ENCODE data around the gene SGK1. TPM values are rescaled to one million over a fixed set of nuclear protein-coding genes. Genes with fewer than 3 reads are reported as not detected.

Gene SGK1
- total RNA-seq, 1 experiment from 2014 or later, result 42.6 TPM

GRCh38 chr6:134310817-134311216, 7.1 kb downstream of the SGK1 start:
- intact Hi-C loops (cut with micrococcal nuclease; ENCODE audit: unreplicated experiment), result no loop called here
- ChIA-PET POLR2A (no interaction called here), CTCF (no interaction called here)
- H3K27ac Mint-ChIP-seq (ENCODE audit: unreplicated experiment), result no peak overlapping the region
- no peak for TF ChIP-seq CTCF (IDR thresholded peaks at IDR 0.05; ENCODE audit: insufficient read depth in 1 of 2, low read depth in 1 of 2, low read length in 1 of 2, severe bottlenecking in 1 of 2, unreplicated experiment in 1 of 2)
- DNase-seq, result no peak
- no peaks in the 10 kb centered on the region for H3K4me1 Mint-ChIP-seq (ENCODE audit: low read depth, unreplicated experiment)
- H3K27me3 Mint-ChIP-seq (ENCODE audit: insufficient read depth, unreplicated experiment), result no peaks in the 10 kb centered on the region
- BruUV-seq (replicated peaks), result no TSS peak
- no peaks in the 10 kb centered on the region for H3K36me3 ChIP-seq (ENCODE audit: control insufficient read depth, insufficient read depth, low read length)
- H3K27me3 ChIP-seq (replicated peaks; ENCODE audit: control insufficient read depth, insufficient read depth, low read length), result no peaks in the 10 kb centered on the region
- H3K36me3 Mint-ChIP-seq (ENCODE audit: insufficient read depth, unreplicated experiment), result no peaks in the 10 kb centered on the region
- no peaks in the 10 kb centered on the region for H3K4me1 ChIP-seq
- H3K4me3 Mint-ChIP-seq (ENCODE audit: unreplicated experiment), result no peak overlapping the region
- no peaks in the 10 kb centered on the region for H3K9me3 ChIP-seq
- no peak overlapping the region for H3K4me3 ChIP-seq (ENCODE audit: low read depth, low read length)
- no peaks in the 10 kb centered on the region for H3K9me3 Mint-ChIP-seq (ENCODE audit: unreplicated experiment)

GRCh38 chr6:134309983-134310605, 7.8 kb downstream of the SGK1 start:
- H3K9me3 ChIP-seq, result no peaks in the 10 kb centered on the region
- H3K36me3 ChIP-seq (ENCODE audit: control insufficient read depth, insufficient read depth, low read length), result no peaks in the 10 kb centered on the region
- H3K27ac Mint-ChIP-seq (ENCODE audit: unreplicated experiment), result no peak overlapping the region
- ChIA-PET POLR2A (no interaction called here), CTCF (no interaction called here)
- no peaks in the 10 kb centered on the region for H3K27me3 ChIP-seq (replicated peaks; ENCODE audit: control insufficient read depth, insufficient read depth, low read length)
- H3K9me3 Mint-ChIP-seq (ENCODE audit: unreplicated experiment), result no peaks in the 10 kb centered on the region
- H3K4me1 ChIP-seq, result no peaks in the 10 kb centered on the region
- H3K36me3 Mint-ChIP-seq (ENCODE audit: insufficient read depth, unreplicated experiment), result no peaks in the 10 kb centered on the region
- no peaks in the 10 kb centered on the region for H3K27me3 Mint-ChIP-seq (ENCODE audit: insufficient read depth, unreplicated experiment)
- no peaks in the 10 kb centered on the region for H3K4me1 Mint-ChIP-seq (ENCODE audit: low read depth, unreplicated experiment)
- BruUV-seq (replicated peaks), result no TSS peak
- no peak for DNase-seq
- intact Hi-C loops (cut with micrococcal nuclease; ENCODE audit: unreplicated experiment), result no loop called here
- no peak for TF ChIP-seq CTCF (IDR thresholded peaks at IDR 0.05; ENCODE audit: insufficient read depth in 1 of 2, low read depth in 1 of 2, low read length in 1 of 2, severe bottlenecking in 1 of 2, unreplicated experiment in 1 of 2)
- no peak overlapping the region for H3K4me3 Mint-ChIP-seq (ENCODE audit: unreplicated experiment)
- H3K4me3 ChIP-seq (ENCODE audit: low read depth, low read length), result no peak overlapping the region

GRCh38 chr6:134309227-134309626, 8.7 kb downstream of the SGK1 start:
- no peaks in the 10 kb centered on the region for H3K9me3 Mint-ChIP-seq (ENCODE audit: unreplicated experiment)
- ChIA-PET POLR2A (no interaction called here), CTCF (no interaction called here)
- no peaks in the 10 kb centered on the region for H3K27me3 Mint-ChIP-seq (ENCODE audit: insufficient read depth, unreplicated experiment)
- H3K4me1 ChIP-seq, result no peaks in the 10 kb centered on the region
- TF ChIP-seq CTCF (IDR thresholded peaks at IDR 0.05; ENCODE audit: insufficient read depth in 1 of 2, low read depth in 1 of 2, low read length in 1 of 2, severe bottlenecking in 1 of 2, unreplicated experiment in 1 of 2), result no peak
- H3K27ac Mint-ChIP-seq (ENCODE audit: unreplicated experiment), result no peak overlapping the region
- no peak for DNase-seq
- no TSS peak for BruUV-seq (replicated peaks)
- H3K4me3 Mint-ChIP-seq (ENCODE audit: unreplicated experiment), result no peak overlapping the region
- no peaks in the 10 kb centered on the region for H3K27me3 ChIP-seq (replicated peaks; ENCODE audit: control insufficient read depth, insufficient read depth, low read length)
- intact Hi-C loops (cut with micrococcal nuclease; ENCODE audit: unreplicated experiment), result no loop called here
- H3K9me3 ChIP-seq, result no peaks in the 10 kb centered on the region
- no peaks in the 10 kb centered on the region for H3K36me3 ChIP-seq (ENCODE audit: control insufficient read depth, insufficient read depth, low read length)
- no peaks in the 10 kb centered on the region for H3K4me1 Mint-ChIP-seq (ENCODE audit: low read depth, unreplicated experiment)
- no peaks in the 10 kb centered on the region for H3K36me3 Mint-ChIP-seq (ENCODE audit: insufficient read depth, unreplicated experiment)
- H3K4me3 ChIP-seq (ENCODE audit: low read depth, low read length), result no peak overlapping the region

All from Caco-2 (cell line).